SK-N-MC (cell line): Measurements from ENCODE around the gene CARD10.

Source experiments
- EZH2 ChIP-seq: fragments of 200-600 bp; sonication (generic); IDR thresholded peaks from one replicate; pipeline ENCODE4 v1.6.1; 2017; ENCODE audit warnings: antibody characterized with exemption
- FOXP2 ChIP-seq: optimal IDR thresholded peaks from 2 replicates; pipeline ENCODE3; 2011; ENCODE audit warnings: mild to moderate bottlenecking, moderate library complexity; ENCODE audit not compliant: insufficient read depth; ENCODE audit errors: extremely low read length, control extremely low read depth
- POLR2AphosphoS5 ChIP-seq: IDR thresholded peaks from 2 replicates; pipeline ENCODE4 v1.6.1; 2012; ENCODE audit warnings: mild to moderate bottlenecking, low read depth, low read length, borderline replicate concordance

DNA sequence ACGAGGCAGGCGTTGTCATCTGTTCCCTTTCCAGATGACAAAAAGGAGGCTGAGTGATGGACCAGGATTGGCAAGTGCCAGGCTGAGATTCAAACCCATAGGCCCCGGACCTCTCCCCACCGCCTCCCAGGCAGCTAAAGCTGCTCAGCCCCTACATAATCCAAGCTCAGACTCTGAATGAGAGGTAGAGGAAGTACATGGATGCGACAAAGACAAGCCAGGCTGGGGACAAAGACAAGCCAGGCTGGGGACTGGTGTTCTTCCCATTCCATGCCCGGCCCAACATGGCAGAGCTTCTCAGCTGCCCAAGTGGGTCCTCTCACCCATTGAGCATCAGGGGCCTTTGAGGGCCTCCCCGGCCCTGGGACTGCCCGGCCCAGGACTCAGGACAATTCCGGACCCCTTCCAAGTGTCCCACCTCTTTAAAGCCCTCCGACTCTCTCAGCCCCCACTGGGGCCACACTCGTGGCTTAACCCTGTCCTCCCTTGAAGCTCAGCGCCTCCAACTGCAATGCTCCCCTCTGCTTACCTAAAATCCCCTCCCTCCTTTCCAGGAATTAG, 37.8 kb downstream of the CARD10 start:
- no peak for TF ChIP-seq POLR2AphosphoS5
- no peak for TF ChIP-seq EZH2
- no peak for TF ChIP-seq FOXP2
